GM10266 (cell line): ENCODE results near the gene MICAL3.

Experiments used
- DNase-seq: peaks from one replicate; pipeline ENCODE4 v3.0.0; 2012; ENCODE audit errors: extremely low spot score
- TF ChIP-seq, protein P1 (sequence below): IDR thresholded peaks from 2 replicates; pipeline ENCODE4 v1.5.1; 2012; ENCODE audit warnings: mild to moderate bottlenecking, low read depth; ENCODE audit not compliant: control insufficient read depth, insufficient read depth; ENCODE audit errors: missing control alignments

MICAL3 gene

DNA sequence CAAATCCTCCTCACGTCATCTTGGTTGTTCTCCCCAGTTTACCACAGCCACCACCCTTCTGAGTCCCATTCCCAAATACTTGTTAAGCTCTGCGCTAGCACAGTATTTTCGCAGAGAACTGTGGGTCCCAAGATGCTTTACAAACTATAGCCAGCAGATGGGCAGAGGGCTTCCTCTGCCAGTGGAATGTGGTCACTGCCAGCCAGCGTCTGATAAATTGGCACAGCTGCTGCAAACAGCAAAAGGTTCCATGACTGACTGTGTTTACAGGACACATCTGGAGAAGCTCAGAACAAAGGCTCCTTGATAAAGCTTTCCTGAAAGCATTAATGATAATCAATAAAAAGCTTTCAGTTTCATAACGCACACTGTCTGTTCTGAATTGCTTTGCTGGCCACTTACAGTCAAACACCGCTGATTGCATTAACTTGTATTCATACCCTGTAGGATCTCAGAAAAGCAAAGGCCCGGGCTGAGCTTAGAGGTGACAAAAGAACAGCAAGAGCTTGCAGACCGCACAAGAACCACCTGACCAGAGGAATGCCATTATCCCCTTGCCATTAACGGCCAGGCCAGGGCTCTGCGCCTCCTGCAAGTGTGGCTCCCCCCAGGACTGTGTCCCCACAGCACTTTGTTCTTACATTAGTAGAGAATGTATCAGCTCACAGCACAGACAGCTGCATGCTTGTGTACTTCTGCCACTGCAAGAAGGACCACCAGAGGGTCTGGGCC lies 120.6 kb downstream of the MICAL3 start:
- no peak for DNase-seq
- TF ChIP-seq, protein P1, sequence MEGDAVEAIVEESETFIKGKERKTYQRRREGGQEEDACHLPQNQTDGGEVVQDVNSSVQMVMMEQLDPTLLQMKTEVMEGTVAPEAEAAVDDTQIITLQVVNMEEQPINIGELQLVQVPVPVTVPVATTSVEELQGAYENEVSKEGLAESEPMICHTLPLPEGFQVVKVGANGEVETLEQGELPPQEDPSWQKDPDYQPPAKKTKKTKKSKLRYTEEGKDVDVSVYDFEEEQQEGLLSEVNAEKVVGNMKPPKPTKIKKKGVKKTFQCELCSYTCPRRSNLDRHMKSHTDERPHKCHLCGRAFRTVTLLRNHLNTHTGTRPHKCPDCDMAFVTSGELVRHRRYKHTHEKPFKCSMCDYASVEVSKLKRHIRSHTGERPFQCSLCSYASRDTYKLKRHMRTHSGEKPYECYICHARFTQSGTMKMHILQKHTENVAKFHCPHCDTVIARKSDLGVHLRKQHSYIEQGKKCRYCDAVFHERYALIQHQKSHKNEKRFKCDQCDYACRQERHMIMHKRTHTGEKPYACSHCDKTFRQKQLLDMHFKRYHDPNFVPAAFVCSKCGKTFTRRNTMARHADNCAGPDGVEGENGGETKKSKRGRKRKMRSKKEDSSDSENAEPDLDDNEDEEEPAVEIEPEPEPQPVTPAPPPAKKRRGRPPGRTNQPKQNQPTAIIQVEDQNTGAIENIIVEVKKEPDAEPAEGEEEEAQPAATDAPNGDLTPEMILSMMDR = no peak

DNA sequence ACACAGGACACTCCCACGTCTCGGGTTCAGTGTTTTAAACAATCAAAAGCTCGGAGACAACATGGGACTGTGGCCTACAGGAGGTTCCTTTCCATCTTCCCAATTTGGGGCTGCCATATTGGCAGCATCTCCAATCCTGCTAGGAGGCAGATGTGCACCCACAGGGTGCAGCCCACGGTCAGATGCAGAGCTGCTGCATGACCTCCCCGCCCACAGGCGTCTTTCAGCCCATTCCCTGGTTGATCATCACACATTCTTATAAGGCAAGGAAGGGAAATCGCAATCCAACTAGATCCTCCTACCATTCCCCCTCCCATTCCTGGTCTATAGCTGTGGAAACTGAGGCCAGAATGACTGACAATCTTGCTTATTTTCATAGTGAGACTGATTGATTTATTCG lies 121.4 kb downstream of the MICAL3 start:
- TF ChIP-seq, protein P1 = no peak
- no peak for DNase-seq

- DNase-seq = no peak
- TF ChIP-seq, protein P1 = no peak
These were observed 126.0 kb downstream of the MICAL3 start for GRCh38 chr22:17898375-17898774.

DNA sequence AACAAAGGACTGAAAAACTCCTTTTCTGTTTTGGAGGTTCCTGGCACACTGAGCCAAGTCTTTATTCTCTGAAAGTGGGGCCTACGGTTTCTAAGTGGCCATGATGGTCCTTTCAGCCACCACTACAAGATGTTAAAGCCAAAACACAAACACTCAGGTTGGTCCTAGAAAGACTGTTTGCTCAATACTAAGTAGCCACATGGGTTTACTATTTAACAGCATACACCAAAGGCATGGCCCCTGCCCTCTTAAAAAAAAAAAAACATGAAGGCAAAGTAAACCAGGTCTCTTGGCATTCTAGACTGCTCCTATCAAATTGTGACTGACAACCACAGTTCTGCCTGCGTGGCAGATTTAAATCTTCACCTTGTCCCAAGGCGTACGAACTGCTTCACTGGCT lies 126.5 kb downstream of the MICAL3 start:
- TF ChIP-seq, protein P1 = no peak
- DNase-seq = no peak

GRCh38 chr22:17897426-17897825 lies 126.9 kb downstream of the MICAL3 start:
- TF ChIP-seq, protein P1 = no peak
- DNase-seq = no peak

GRCh38 chr22:17896586-17896985 lies 127.8 kb downstream of the MICAL3 start:
- no peak for DNase-seq
- TF ChIP-seq, protein P1 = no peak

DNA sequence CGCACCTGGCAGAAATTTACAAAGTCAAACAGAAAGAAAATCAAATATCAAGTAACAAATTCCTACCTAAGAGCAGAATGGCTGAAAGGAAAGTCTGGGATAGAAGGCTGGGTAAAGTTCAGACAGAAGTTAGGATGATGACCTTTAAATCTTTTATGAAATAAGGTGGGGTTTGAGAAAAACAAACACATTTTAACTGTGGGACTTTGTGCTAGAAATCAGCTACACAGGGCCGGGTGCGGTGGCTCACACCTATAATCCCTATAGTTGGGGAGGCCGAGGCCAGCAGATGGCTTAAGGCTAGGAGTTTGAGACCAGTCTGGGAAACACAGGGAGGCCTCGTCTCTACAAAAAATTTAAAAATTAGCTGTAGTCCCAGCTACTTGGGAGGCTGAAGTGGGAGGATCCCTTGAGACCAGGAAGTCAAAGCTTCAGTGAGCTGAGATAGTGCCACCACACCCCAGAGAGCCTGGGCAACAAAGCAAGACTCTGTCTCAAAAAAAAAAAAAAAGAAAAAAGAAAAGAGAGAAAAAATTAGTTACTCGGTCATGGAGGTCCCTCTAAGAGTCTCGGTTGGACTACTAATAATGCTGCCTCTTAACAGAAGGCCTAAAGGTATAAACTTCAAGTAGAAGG lies 130.3 kb downstream of the MICAL3 start:
- TF ChIP-seq, protein P1 = no peak
- no peak for DNase-seq
